HepG2 (cell line): ENCODE measurements around the gene LCE2D.

Experiments
- MYC ChIP-seq: sonication (generic); formaldehyde crosslinking; IDR thresholded peaks from 2 replicates; pipeline ENCODE4 v1.9.0; 2021; ENCODE audit warnings: missing genetic modification reagents, borderline replicate concordance
- ZBTB14 ChIP-seq: sonication (generic); formaldehyde crosslinking; IDR thresholded peaks from 2 replicates; pipeline ENCODE4 v1.4.0; 2020; ENCODE audit warnings: missing genetic modification reagents
- ZNF619 ChIP-seq: sonication (generic); formaldehyde crosslinking; IDR thresholded peaks from 2 replicates; pipeline ENCODE4 v1.4.0; 2020; ENCODE audit warnings: mild to moderate bottlenecking, missing genetic modification reagents

GRCh38 chr1:152630596-152630995, 32.6 kb upstream of the LCE2D start:
- no peak for TF ChIP-seq MYC (CRISPR knock-in tag)
- no peak for TF ChIP-seq ZBTB14
- TF ChIP-seq ZNF619 (CRISPR knock-in tag) = no peak
